K562 (cell line): ENCODE results near the gene SLC44A5. TPM values are rescaled to one million over a fixed set of nuclear protein-coding genes. Genes with fewer than 3 reads are reported as not detected.

Experiments
- BACH1 ChIP-seq: fragments of 200-800 bp; sonication (Bioruptor generic); IDR thresholded peaks from 2 replicates; pipeline ENCODE4 v1.6.1; 2016; ENCODE audit warnings: missing genetic modification characterization, missing compliant biosample characterization
- C11orf30 ChIP-seq: fragments of 450-650 bp; IDR thresholded peaks from 2 replicates; pipeline ENCODE4 v1.6.1; 2016; ENCODE audit warnings: low read depth, mild to moderate bottlenecking
- FOXA3 ChIP-seq, 2 experiments: fragments of 450-650 bp in 1 of 2; sonication (generic) in 1 of 2; formaldehyde crosslinking; IDR thresholded peaks in 1 of 2; conservative IDR thresholded peaks in 1 of 2; 2 replicates each; pipeline versions ENCODE4 v1.4.0 to v1.8.0; 2020 to 2022; ENCODE audit warnings: mild to moderate bottlenecking in 2 of 2, missing genetic modification reagents in 1 of 2
- GTF2A2 ChIP-seq: IDR thresholded peaks from 2 replicates; pipeline ENCODE4 v1.6.1; 2016; ENCODE audit warnings: mild to moderate bottlenecking, missing genetic modification characterization, missing compliant biosample characterization
- HDGF ChIP-seq: fragments of 450-650 bp; IDR thresholded peaks from 2 replicates; pipeline ENCODE4 v1.6.1; 2016
- HMGN3 ChIP-seq: IDR thresholded peaks from 2 replicates; pipeline ENCODE4 v1.6.1; 2011; ENCODE audit warnings: borderline replicate concordance, low read depth, mild to moderate bottlenecking, mixed read lengths, low read length; ENCODE audit not compliant: insufficient read length; ENCODE audit errors: extremely low read depth
- MAFG ChIP-seq: fragments of 450-650 bp; conservative IDR thresholded peaks from 2 replicates; pipeline ENCODE4 v1.6.1; 2016; ENCODE audit warnings: missing genetic modification characterization, missing compliant biosample characterization
- MAFK ChIP-seq: IDR thresholded peaks from 2 replicates; pipeline ENCODE4 v1.6.1; 2011; ENCODE audit warnings: low read length, improper control_type of control experiment
- NCOA4 ChIP-seq: fragments of 450-650 bp; IDR thresholded peaks from 2 replicates; pipeline ENCODE4 v1.6.1; 2018; ENCODE audit warnings: mild to moderate bottlenecking; ENCODE audit not compliant: partially characterized antibody
- POLR2G ChIP-seq: fragments of 200-400 bp; formaldehyde crosslinking; IDR thresholded peaks from 2 replicates; pipeline ENCODE4 v1.6.1; 2017; ENCODE audit warnings: low read depth, mild to moderate bottlenecking, antibody characterized with exemption, low read length, moderate library complexity
- RBBP5 ChIP-seq: fragments of 200-600 bp; sonication (generic); IDR thresholded peaks from 2 replicates; pipeline ENCODE4 v1.6.1; 2012; ENCODE audit warnings: borderline replicate concordance, mild to moderate bottlenecking, low read length, control low read depth, inconsistent platforms; ENCODE audit not compliant: insufficient read depth, poor library complexity, severe bottlenecking
- SAFB ChIP-seq: fragments of 200-400 bp; formaldehyde crosslinking; IDR thresholded peaks from 2 replicates; pipeline ENCODE4 v1.6.1; 2017; ENCODE audit warnings: low read depth, low read length, borderline replicate concordance
- SMARCE1 ChIP-seq: fragments of 450-650 bp; IDR thresholded peaks from 2 replicates; pipeline ENCODE4 v1.7.1; 2016; ENCODE audit warnings: mild to moderate bottlenecking
- TBP ChIP-seq: optimal IDR thresholded peaks from 2 replicates; pipeline ENCODE3; 2011; ENCODE audit warnings: low read depth, low read length, improper control_type of control experiment
- THRB ChIP-seq: fragments of 450-650 bp; formaldehyde crosslinking; conservative IDR thresholded peaks from 2 replicates; pipeline ENCODE4 v1.4.0; 2022; ENCODE audit warnings: mild to moderate bottlenecking, missing genetic modification characterization
- TOE1 ChIP-seq, 2 experiments: fragments of 450-650 bp in 1 of 2; sonication (generic) in 1 of 2; formaldehyde crosslinking in 1 of 2; IDR thresholded peaks; 2 replicates each; pipeline versions ENCODE4 v1.7.1 to v1.8.0; 2016 to 2022; ENCODE audit warnings: borderline replicate concordance in 2 of 2, mild to moderate bottlenecking in 2 of 2, antibody characterized with exemption in 1 of 2, inconsistent platforms in 1 of 2, low read depth in 1 of 2, missing genetic modification reagents in 1 of 2, moderate library complexity in 1 of 2
- ZBTB5 ChIP-seq: fragments of 450-650 bp; IDR thresholded peaks from 2 replicates; pipeline ENCODE4 v1.6.1; 2017; ENCODE audit warnings: antibody characterized with exemption
- ZNF12 ChIP-seq: sonication (generic); formaldehyde crosslinking; IDR thresholded peaks from 2 replicates; pipeline ENCODE4 v1.4.0; 2020; ENCODE audit warnings: mild to moderate bottlenecking, missing genetic modification reagents
- ZNF41 ChIP-seq: fragments of 250-450 bp; sonication (Bioruptor Pico); conservative IDR thresholded peaks from 2 replicates; pipeline ENCODE4 v1.4.0; 2020; ENCODE audit warnings: mild to moderate bottlenecking
- ZNF449 ChIP-seq: fragments of 250-450 bp; sonication (Bioruptor Pico); IDR thresholded peaks from 2 replicates; pipeline ENCODE4 v1.8.0; 2022; ENCODE audit warnings: moderate library complexity, mild to moderate bottlenecking, inconsistent platforms
- polyA plus RNA-seq, 8 experiments: library from polyadenylated mRNA; depleted of rRNA in 4 of 8; stranded (reverse) in 5 of 8; unstranded in 3 of 8; fragments of >200 nt; fragmentation: Nextera tagmentation in 2 of 8; fragmentation: Illumina TruSeq in 1 of 8; extraction: Ambion mirVana in 2 of 8; extraction: Trizol in 1 of 8; gene quantifications; 2 replicates each; pipeline versions ENCODE4 v1.2.1 to v1.2.3, GENCODE V29; 2011 to 2014; ENCODE audit warnings: inconsistent platforms in 1 of 8, missing spikeins in 1 of 8
- total RNA-seq, 7 experiments: library from RNA; depleted of rRNA in 6 of 7; stranded (reverse); fragments of >200 nt in 6 of 7; fragmentation: Illumina TruSeq in 2 of 7; extraction: Trizol in 2 of 7; gene quantifications; 2 replicates each; pipeline versions ENCODE4 v1.2.1 to v1.2.3, GENCODE V29; 2011 to 2021; ENCODE audit warnings: low replicate concordance in 1 of 7
- TF ChIP-seq, protein P1 (sequence below): sonication (generic); formaldehyde crosslinking; IDR thresholded peaks from 2 replicates; pipeline ENCODE4 v1.9.0; 2022; ENCODE audit warnings: mild to moderate bottlenecking, missing genetic modification reagents
- TF ChIP-seq, protein P2 (sequence below): fragments of 450-650 bp; formaldehyde crosslinking; IDR thresholded peaks from 2 replicates; pipeline ENCODE4 v1.4.0; 2020; ENCODE audit warnings: mild to moderate bottlenecking, moderate library complexity

The SLC44A5 gene
- total and polyA plus RNA-seq, 9 of the 15 experiments (the other 6 are each of a cell fraction or from before 2014, with no cell fraction given): 1.2 to 10.1 (median 3.2) TPM

GRCh38 chr1:75502776-75503175 is 108.1 kb downstream of the SLC44A5 start (continued):
- TF ChIP-seq THRB (no peak), SAFB (no peak), NCOA4 (no peak), ZBTB5 (no peak), POLR2G (no peak), HMGN3 (no peak), ZNF449 (CRISPR knock-in tag) (no peak), GTF2A2 (tag) (no peak), RBBP5 (no peak), TOE1 (IDR thresholded peaks at IDR 0.05; ENCODE audit: borderline replicate concordance) (no peak), TOE1 (CRISPR knock-in tag; IDR thresholded peaks at IDR 0.05; ENCODE audit: borderline replicate concordance, low read depth) (no peak), MAFG (tag) (peak; percentile 47; the same call in 1 of the 2 replicates), ZNF12 (CRISPR knock-in tag) (no peak), C11orf30 (peak; percentile 78), HDGF (no peak), FOXA3 (CRISPR knock-in tag; conservative IDR thresholded peaks at IDR 0.05 in 1 of 2, IDR thresholded peaks at IDR 0.05 in 1 of 2) (no peak), MAFK (peak; percentile 74), SMARCE1 (peak; percentile 21; the same call in 1 of the 2 replicates), BACH1 (no peak), TBP (no peak), ZNF41 (no peak)
- TF ChIP-seq, protein P1, sequence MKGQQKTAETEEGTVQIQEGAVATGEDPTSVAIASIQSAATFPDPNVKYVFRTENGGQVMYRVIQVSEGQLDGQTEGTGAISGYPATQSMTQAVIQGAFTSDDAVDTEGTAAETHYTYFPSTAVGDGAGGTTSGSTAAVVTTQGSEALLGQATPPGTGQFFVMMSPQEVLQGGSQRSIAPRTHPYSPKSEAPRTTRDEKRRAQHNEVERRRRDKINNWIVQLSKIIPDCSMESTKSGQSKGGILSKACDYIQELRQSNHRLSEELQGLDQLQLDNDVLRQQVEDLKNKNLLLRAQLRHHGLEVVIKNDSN (CRISPR knock-in tag): no peak
- TF ChIP-seq, protein P2, sequence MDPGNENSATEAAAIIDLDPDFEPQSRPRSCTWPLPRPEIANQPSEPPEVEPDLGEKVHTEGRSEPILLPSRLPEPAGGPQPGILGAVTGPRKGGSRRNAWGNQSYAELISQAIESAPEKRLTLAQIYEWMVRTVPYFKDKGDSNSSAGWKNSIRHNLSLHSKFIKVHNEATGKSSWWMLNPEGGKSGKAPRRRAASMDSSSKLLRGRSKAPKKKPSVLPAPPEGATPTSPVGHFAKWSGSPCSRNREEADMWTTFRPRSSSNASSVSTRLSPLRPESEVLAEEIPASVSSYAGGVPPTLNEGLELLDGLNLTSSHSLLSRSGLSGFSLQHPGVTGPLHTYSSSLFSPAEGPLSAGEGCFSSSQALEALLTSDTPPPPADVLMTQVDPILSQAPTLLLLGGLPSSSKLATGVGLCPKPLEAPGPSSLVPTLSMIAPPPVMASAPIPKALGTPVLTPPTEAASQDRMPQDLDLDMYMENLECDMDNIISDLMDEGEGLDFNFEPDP: no peak
